ENCODE results near the gene SORCS3.

DNA sequence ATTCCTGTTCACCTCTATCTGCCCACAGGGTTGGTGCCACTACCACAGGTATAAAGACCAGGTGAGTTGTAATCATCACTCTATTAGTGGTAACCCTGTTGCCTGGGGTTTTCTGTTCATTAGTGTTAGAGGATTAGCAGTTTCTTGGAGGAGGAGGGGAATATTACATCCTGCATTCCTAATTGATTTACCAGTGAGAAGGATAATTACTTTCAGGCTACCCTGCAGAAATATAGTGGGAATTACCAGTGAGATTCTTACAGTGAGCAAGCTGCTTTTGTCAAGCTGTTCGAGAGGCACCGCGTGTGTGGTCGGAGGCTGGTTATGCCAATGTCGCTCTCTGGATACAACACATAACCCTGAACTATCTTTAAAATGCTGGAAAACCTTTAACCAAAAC lies 280.7 kb downstream of the SORCS3 start:
- TF ChIP-seq, protein P1, sequence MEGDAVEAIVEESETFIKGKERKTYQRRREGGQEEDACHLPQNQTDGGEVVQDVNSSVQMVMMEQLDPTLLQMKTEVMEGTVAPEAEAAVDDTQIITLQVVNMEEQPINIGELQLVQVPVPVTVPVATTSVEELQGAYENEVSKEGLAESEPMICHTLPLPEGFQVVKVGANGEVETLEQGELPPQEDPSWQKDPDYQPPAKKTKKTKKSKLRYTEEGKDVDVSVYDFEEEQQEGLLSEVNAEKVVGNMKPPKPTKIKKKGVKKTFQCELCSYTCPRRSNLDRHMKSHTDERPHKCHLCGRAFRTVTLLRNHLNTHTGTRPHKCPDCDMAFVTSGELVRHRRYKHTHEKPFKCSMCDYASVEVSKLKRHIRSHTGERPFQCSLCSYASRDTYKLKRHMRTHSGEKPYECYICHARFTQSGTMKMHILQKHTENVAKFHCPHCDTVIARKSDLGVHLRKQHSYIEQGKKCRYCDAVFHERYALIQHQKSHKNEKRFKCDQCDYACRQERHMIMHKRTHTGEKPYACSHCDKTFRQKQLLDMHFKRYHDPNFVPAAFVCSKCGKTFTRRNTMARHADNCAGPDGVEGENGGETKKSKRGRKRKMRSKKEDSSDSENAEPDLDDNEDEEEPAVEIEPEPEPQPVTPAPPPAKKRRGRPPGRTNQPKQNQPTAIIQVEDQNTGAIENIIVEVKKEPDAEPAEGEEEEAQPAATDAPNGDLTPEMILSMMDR (IDR thresholded peaks at IDR 0.05 in 4 of 5, conservative IDR thresholded peaks at IDR 0.05 in 1 of 5): no peak
- TF ChIP-seq POLR2A (IDR thresholded peaks at IDR 0.05): no peak
